GM23338 (cell line): ENCODE results near the gene UBAC2. TPM values are rescaled to one million over a fixed set of nuclear protein-coding genes. Genes with fewer than 3 reads are reported as not detected.

Source experiments
- EZH2 ChIP-seq: fragments of 200-600 bp; sonication (generic); IDR thresholded peaks from one replicate; pipeline ENCODE4 v1.8.0; 2017; ENCODE audit warnings: antibody characterized with exemption, mild to moderate bottlenecking, low read depth; ENCODE audit not compliant: unreplicated experiment
- EZH2phosphoT487 ChIP-seq: fragments of 200-600 bp; sonication (generic); IDR thresholded peaks from one replicate; pipeline ENCODE4 v1.8.1; 2018; ENCODE audit warnings: antibody characterized with exemption; ENCODE audit not compliant: unreplicated experiment
- JUNB ChIP-seq: IDR thresholded peaks from one replicate; pipeline ENCODE4 v1.6.1; 2016; ENCODE audit warnings: antibody characterized with exemption; ENCODE audit not compliant: unreplicated experiment
- NANOG ChIP-seq: IDR thresholded peaks from 2 replicates; pipeline ENCODE4 v1.6.1; 2016; ENCODE audit warnings: antibody characterized with exemption, borderline replicate concordance
- POLR2AphosphoS5 ChIP-seq: IDR thresholded peaks from 2 replicates; pipeline ENCODE4 v1.6.1; 2016; ENCODE audit warnings: antibody characterized with exemption, low read depth
- STAT1 ChIP-seq: IDR thresholded peaks from one replicate; pipeline ENCODE4 v1.6.1; 2016; ENCODE audit warnings: antibody characterized with exemption; ENCODE audit not compliant: unreplicated experiment
- ZNF331 ChIP-seq: fragments of 250-450 bp; sonication (Bioruptor Pico); IDR thresholded peaks from 2 replicates; pipeline ENCODE4 v1.5.0; 2020; ENCODE audit warnings: low read depth, mild to moderate bottlenecking, moderate library complexity
- polyA plus RNA-seq: library from polyadenylated mRNA; unstranded; fragments of >200 nt; fragmentation: Nextera tagmentation; extraction: Ambion mirVana; gene quantifications from 2 replicates; pipeline ENCODE4 v1.2.1, GENCODE V29; 2016
- total RNA-seq: library from RNA; depleted of rRNA; stranded (reverse); fragments of >200 nt; shearing (Covaris generic); gene quantifications from 2 replicates; pipeline ENCODE4 v1.2.3, GENCODE V29; 2014
- TF ChIP-seq, protein P1 (sequence below): fragments of 250-450 bp; sonication (Bioruptor Pico); IDR thresholded peaks from 2 replicates; pipeline ENCODE4 v1.5.0; 2020; ENCODE audit warnings: mild to moderate bottlenecking, moderate library complexity
- TF ChIP-seq, protein P2 (sequence below), 2 experiments: fragments of 200-600 bp in 1 of 2; sonication (generic) in 1 of 2; conservative IDR thresholded peaks; 2 replicates each; pipeline versions ENCODE4 v1.5.1 to v1.6.1; 2016 to 2017; ENCODE audit warnings: antibody characterized with exemption in 2 of 2, low read depth in 2 of 2, mild to moderate bottlenecking in 2 of 2, moderate library complexity in 1 of 2
- TF ChIP-seq, protein P3 (sequence below): IDR thresholded peaks from 2 replicates; pipeline ENCODE4 v1.6.1; 2016; ENCODE audit warnings: antibody characterized with exemption

Gene UBAC2
- total and polyA plus RNA-seq, 2 experiments from 2014 or later = 37.9 to 76.9 TPM

DNA sequence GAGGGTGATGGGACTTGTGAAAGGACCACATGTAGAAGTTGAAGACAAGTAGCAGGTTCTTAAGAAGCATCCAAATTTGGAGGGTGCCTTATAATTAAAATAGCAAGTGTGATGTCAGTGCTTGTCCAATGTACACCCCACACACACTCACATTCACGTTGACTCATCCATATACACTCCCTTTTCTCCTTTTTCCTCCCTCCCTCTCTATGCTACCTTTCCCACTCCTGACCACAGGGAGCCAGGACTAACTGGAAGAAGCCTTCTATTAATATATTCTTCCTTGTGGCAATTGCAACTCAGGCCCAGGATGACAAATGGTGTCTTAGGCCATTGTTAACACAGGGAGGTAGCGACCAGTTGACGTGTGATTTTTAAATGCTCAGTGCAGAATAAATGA is 122.8 kb downstream of the UBAC2 start (continued):
- TF ChIP-seq, protein P1, sequence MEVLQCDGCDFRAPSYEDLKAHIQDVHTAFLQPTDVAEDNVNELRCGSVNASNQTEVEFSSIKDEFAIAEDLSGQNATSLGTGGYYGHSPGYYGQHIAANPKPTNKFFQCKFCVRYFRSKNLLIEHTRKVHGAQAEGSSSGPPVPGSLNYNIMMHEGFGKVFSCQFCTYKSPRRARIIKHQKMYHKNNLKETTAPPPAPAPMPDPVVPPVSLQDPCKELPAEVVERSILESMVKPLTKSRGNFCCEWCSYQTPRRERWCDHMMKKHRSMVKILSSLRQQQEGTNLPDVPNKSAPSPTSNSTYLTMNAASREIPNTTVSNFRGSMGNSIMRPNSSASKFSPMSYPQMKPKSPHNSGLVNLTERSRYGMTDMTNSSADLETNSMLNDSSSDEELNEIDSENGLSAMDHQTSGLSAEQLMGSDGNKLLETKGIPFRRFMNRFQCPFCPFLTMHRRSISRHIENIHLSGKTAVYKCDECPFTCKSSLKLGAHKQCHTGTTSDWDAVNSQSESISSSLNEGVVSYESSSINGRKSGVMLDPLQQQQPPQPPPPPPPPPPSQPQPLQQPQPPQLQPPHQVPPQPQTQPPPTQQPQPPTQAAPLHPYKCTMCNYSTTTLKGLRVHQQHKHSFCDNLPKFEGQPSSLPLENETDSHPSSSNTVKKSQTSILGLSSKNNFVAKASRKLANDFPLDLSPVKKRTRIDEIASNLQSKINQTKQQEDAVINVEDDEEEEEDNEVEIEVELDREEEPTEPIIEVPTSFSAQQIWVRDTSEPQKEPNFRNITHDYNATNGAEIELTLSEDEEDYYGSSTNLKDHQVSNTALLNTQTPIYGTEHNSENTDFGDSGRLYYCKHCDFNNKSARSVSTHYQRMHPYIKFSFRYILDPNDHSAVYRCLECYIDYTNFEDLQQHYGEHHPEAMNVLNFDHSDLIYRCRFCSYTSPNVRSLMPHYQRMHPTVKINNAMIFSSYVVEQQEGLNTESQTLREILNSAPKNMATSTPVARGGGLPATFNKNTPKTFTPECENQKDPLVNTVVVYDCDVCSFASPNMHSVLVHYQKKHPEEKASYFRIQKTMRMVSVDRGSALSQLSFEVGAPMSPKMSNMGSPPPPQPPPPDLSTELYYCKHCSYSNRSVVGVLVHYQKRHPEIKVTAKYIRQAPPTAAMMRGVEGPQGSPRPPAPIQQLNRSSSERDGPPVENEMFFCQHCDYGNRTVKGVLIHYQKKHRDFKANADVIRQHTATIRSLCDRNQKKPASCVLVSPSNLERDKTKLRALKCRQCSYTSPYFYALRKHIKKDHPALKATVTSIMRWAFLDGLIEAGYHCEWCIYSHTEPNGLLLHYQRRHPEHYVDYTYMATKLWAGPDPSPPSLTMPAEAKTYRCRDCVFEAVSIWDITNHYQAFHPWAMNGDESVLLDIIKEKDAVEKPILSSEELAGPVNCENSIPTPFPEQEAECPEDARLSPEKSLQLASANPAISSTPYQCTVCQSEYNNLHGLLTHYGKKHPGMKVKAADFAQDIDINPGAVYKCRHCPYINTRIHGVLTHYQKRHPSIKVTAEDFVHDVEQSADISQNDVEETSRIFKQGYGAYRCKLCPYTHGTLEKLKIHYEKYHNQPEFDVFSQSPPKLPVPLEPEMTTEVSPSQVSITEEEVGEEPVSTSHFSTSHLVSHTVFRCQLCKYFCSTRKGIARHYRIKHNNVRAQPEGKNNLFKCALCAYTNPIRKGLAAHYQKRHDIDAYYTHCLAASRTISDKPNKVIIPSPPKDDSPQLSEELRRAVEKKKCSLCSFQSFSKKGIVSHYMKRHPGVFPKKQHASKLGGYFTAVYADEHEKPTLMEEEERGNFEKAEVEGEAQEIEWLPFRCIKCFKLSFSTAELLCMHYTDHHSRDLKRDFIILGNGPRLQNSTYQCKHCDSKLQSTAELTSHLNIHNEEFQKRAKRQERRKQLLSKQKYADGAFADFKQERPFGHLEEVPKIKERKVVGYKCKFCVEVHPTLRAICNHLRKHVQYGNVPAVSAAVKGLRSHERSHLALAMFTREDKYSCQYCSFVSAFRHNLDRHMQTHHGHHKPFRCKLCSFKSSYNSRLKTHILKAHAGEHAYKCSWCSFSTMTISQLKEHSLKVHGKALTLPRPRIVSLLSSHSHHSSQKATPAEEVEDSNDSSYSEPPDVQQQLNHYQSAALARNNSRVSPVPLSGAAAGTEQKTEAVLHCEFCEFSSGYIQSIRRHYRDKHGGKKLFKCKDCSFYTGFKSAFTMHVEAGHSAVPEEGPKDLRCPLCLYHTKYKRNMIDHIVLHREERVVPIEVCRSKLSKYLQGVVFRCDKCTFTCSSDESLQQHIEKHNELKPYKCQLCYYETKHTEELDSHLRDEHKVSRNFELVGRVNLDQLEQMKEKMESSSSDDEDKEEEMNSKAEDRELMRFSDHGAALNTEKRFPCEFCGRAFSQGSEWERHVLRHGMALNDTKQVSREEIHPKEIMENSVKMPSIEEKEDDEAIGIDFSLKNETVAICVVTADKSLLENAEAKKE (CRISPR knock-in tag) = no peak
- TF ChIP-seq EZH2phosphoT487 = no peak
- no peak for TF ChIP-seq POLR2AphosphoS5
- TF ChIP-seq JUNB = no peak
- TF ChIP-seq STAT1 = no peak
- TF ChIP-seq, protein P2, sequence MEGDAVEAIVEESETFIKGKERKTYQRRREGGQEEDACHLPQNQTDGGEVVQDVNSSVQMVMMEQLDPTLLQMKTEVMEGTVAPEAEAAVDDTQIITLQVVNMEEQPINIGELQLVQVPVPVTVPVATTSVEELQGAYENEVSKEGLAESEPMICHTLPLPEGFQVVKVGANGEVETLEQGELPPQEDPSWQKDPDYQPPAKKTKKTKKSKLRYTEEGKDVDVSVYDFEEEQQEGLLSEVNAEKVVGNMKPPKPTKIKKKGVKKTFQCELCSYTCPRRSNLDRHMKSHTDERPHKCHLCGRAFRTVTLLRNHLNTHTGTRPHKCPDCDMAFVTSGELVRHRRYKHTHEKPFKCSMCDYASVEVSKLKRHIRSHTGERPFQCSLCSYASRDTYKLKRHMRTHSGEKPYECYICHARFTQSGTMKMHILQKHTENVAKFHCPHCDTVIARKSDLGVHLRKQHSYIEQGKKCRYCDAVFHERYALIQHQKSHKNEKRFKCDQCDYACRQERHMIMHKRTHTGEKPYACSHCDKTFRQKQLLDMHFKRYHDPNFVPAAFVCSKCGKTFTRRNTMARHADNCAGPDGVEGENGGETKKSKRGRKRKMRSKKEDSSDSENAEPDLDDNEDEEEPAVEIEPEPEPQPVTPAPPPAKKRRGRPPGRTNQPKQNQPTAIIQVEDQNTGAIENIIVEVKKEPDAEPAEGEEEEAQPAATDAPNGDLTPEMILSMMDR (conservative IDR thresholded peaks at IDR 0.05; ENCODE audit: low read depth in 2 of 2) = no peak
- TF ChIP-seq EZH2 = no peak
- TF ChIP-seq, protein P3, sequence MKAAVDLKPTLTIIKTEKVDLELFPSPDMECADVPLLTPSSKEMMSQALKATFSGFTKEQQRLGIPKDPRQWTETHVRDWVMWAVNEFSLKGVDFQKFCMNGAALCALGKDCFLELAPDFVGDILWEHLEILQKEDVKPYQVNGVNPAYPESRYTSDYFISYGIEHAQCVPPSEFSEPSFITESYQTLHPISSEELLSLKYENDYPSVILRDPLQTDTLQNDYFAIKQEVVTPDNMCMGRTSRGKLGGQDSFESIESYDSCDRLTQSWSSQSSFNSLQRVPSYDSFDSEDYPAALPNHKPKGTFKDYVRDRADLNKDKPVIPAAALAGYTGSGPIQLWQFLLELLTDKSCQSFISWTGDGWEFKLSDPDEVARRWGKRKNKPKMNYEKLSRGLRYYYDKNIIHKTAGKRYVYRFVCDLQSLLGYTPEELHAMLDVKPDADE = no peak
- TF ChIP-seq NANOG = no peak
- no peak for TF ChIP-seq ZNF331 (CRISPR knock-in tag)
